HEK293T (cell line): Measurements from ENCODE around the gene TNFRSF13B.

ENCODE experiments used
- TARDBP ChIP-seq: fragments of 450-650 bp; IDR thresholded peaks from 2 replicates; pipeline ENCODE4 v1.6.1; 2016
- ZNF384 ChIP-seq: fragments of 450-650 bp; IDR thresholded peaks from 2 replicates; pipeline ENCODE4 v1.6.1; 2016

DNA sequence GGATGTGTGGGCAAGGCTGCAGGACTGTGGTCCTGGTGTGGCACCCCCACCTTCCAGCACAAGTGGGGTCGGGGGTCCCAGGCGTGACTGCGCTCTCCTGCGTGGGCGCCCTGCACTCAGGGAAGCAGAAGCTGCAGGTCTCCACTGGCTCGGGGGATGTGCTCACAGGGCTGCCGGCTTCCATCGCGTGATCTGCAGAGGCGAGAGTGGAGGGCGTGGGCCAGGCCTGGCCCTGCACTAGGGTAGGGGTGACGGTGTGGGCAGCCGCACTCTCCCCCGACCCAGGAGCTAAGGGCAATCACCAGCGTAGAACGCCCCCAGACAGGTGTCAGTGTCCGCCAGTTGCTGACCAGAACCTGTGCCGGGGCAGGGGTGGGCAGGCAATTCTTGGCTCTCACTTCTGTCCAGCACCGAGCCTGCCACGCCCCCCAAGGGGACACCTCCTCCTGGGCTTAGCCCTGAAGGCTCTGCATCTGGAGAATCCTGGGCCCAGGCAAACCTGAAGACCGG lies 32.3 kb downstream of the TNFRSF13B start:
- TF ChIP-seq ZNF384 (no peak), TARDBP (no peak)
